IPS-11a (cell line): ENCODE data around the gene ARHGEF18.
"Not testable (repeated sequence)": the region's sequence is repeated elsewhere in the genome, so short reads cannot be mapped to it uniquely, and the experiment has no call there.

Experiments used
- H3K4me3 ChIP-seq: one replicate; pipeline ENCODE4 v1.5.1; 2013; ENCODE audit warnings: low read depth, low read length, control low read depth

The ARHGEF18 gene

DNA sequence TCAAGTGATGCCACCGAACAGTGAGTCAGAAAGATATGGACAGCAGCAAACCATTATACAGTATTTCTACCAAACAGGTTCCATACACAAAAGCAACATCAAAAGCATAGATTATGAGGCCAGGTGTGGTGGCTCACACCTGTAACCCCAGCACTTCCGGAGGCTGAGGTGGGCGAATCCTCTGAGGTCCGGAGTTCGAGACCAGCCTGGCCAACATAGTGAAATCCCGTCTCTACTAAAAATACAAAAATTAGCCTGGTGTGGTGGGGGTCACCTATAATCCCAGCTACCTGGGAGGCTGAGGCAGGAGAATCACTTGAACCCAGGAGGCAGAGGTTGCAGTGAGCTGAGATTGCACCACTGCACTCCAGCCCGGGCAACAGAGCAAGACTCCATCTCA lies 1.7 kb upstream of the ARHGEF18 start:
- H3K4me3 ChIP-seq, result not testable (repeated sequence)

DNA sequence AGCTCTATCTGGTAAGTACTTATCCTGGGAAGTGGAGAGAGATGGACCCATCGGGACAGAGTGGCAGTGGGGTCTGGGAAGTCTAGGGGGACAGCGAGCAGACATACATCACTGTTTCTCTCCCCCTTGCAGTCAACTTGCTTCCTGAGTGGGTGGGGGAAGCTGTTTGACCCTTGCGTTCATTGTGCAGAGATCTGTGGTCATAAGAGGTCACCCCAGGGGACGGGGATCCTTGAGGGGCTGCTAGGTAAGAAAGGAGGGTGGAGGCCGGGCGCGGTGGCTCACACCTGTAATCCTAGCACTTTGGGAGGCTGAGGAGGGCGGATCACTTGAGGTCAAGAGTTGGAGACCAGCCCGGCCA lies 474 bp downstream of the ARHGEF18 start:
- H3K4me3 ChIP-seq, result no peak overlapping the region

DNA sequence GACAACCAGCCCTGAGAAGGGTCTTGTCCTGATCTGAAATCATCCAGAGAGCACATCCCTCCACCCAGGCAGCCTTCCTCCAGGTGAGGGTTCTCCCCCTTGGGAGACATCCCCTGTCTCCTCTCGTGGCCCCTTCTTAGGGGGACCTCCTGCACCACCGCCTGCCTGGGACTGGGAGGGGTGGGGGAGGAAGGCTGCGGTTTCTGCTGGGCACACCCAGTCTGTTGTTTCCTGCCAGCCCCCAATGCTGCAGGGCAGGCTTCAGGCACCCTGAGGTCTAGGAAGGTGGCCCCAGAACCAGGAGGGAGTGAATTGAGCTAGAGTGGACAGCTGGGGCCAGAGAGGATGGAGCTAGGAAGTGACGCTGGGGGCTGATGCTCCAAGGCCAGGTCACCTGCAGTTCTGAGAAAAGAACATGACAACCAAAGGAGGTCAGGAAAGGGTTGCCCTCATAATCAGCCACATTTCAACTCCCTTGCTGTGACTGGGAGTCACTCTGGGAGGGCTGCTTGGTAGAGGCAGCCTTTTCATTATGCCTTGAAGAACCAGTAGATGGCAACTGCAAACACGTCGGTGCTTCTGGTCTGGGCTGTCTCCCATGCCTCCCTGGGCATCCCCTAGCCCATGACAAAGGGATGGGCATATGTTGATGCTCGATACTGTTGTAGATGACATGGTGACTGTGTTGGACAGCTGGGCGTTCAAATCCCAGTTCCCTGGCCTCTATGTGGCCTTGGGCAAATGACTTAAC lies 1.4 kb downstream of the ARHGEF18 start:
- H3K4me3 ChIP-seq, result no peak overlapping the region

DNA sequence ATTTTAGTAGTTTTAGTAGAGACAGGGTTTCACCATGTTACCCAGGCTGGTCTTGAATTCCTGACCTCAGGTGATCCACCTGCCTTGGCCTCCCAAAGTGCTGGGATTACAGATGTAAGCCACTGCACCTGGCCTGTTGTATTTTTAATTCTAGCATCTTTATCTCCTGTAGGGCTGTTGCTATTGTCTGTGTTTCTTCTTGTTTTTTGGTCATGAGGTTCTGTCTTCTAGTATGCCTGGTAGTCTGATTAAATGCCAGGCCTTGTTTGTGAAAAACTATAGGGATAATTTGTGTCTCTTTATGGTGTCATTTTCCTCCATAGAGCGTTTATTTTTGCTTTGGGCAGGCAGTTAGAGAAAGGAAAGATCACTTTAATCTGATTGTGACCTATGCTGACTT lies 3.1 kb downstream of the ARHGEF18 start:
- H3K4me3 ChIP-seq, result no peak overlapping the region

DNA sequence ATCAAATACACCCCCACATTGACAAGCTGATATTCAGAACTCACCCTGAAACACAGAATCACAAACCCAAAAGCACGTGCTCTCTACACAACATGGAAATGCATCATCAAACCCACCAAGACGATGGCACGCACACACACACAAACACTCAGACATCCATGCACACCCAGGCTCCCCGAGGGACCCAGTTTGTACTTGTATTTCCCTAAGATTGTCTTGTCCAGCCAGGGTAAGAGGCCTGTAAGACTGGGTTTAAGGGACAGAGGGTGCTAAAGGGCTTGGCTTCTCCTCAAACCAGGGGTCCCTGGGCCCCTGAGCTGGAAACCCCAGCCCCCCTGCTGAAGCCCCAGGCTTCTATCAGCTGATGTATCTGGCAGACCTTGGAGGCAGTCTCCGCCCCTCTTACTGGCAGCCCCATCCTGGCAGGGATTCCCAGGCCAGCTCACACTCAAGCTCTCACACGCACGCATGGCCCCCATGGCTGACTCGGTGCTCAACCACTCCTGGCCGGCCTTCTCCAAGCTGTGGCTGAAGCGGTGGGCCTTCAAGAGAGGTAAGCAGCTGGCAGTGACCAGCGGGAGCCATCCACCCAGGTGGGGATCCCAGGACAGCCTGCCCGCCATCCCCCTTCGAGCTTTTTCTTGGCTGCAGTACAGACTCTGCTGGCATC lies 6.5 kb downstream of the ARHGEF18 start:
- H3K4me3 ChIP-seq, result no peak overlapping the region

DNA sequence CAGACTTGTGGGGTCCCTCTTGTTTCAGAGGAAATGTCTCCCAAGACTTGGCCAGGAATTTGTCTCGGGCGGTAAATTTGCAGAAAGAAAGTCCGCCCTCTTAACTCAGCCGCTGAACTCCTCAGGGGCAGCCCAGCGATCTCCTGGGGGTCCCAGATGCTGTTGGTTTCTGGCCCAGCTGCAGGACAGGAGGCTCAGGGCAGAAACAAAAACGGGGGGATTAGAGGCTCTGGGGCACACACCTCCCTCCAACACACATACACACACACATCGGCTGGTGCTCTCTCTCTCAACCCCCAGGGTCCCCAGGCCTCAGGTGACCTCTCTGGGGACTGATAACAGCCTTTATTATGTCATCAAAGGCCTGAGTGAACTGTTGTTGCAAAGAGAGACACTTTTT lies 7.1 kb downstream of the ARHGEF18 start:
- no peak overlapping the region for H3K4me3 ChIP-seq

DNA sequence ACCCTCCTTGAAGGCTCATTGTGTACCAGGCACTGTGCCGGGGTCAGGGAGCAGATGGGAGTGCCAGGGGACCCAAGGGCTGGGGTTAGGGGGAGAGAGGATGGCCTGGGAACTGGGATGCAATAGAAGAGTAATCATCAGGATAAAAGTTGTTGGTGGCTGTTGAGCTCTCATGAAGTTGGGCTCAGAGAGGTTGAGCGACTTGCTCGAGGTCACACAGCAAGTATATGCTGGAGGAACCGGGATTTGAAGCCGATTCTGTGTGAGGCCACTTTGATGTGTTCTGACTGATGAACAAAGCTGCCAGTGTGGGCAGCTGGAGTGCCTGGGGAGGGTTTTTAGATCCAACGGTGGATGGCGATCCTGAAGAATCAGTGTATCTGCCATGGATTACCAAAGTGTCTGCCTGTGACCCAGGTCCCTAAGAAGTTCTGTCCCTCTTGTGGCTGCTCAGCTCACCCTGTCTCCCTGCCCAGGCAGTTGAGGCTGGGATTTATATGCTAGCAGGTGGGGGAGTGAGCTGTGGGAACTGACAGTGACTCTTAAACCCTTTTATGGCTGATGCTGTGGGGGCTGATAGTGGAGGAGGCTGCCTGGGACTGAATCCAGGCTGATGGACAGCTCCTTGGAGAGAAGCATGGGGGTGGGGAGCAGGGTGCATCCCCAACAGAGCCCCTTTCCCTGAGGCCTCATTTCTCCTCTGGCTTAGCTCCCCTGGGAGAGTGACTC lies 8.3 kb downstream of the ARHGEF18 start:
- H3K4me3 ChIP-seq, result no peak overlapping the region

DNA sequence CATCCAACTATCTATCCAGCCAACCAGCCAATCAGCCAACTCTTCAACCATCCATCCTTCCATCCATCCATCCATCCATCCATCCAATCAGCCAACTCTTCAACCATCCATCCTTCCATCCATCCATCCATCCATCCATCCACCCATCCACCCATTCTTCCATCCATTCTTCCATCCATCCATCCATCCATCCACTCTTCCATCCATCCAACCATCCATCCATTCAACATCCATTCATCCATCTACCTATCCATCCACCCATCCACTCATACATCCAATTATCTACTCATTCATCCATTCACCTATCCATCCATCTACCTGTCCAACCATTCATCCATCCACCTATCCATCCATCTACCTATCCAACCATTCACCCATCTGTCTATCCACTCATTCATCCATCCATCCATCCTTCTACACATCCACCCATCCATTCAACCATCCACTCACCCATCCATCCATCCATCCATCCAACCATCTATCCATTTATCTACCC lies 9.4 kb downstream of the ARHGEF18 start:
- H3K4me3 ChIP-seq, result no peak overlapping the region

DNA sequence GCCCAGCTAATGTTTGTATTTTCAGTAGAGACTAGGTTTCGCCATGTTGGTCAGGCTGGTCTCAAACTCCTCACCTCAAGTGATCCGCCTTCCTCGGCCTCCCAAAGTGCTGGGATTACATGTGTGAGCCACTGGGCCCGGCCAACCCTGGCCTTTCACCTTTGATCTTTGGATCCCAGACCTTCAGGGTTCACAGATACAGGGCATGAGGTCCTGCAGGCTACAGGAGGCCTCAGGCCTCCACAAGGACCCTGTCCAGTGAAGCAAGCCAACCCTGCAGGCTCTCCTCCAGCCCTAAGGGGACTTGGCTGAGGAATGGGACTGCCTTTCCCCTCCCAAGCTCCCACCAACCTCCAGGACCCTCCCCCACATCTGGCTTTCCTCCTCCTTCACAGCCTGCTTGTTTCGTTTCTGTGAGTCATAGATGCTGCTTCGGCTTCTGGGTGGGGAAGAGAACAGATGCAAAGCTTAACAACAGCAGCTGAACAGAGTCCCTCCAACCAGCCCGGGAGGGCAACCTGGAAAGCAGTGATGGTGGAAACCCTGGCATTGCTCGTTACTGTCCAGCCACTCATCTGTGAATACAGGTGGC lies 11.8 kb downstream of the ARHGEF18 start:
- H3K4me3 ChIP-seq, result no peak overlapping the region

DNA sequence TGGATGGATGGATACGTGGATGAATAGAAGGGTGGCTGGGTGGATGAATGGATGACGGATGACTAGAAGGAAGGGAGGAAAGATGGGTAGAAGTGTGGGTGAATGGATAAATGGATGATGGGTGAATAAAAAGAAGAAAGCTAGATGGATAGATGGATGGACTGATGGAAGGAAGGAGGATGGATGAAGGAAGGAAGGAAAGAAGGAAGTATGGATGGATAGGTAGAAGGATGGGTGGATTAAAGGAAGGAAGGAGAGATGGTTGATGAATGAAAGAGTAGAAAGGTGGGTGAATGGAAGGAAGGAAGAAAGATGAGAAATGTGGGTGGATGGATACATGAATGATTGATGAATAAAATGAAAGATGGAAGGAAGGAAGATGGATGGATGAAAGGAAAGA lies 14.5 kb downstream of the ARHGEF18 start:
- no peak overlapping the region for H3K4me3 ChIP-seq

DNA sequence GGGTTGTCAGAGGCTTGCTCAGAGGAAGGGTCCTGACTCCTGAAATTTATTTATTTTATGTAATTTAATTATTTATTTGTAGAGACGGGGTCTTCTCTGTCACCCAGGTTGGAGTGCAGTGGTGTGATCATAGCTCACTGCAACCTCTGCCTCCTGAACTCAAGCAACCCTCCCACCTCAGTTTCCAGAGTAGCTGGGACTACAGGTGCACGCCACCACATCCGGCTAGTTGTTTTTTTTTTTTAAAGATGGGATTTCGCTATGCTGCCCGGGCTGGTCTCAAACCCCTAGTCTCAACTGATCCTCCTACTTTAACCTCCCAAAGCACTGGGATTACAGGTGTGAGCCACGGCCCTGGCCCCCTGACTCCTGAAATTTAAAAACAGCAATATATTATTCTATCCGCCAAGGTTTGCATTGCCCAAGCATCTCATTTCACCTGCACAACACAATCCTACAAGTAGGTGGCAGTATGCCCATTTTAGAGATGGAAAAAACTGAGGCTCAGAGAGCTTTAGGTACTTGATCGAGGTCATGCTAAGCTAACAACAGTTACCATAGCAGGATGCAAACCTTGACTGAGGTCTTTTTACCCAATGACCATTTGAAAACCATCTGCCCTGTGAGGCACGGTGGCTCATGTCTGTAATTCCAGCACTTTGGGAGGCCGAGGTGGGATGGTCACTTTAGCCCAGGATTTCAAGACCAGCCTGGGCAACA lies 18.1 kb downstream of the ARHGEF18 start:
- H3K4me3 ChIP-seq, result no peak overlapping the region

DNA sequence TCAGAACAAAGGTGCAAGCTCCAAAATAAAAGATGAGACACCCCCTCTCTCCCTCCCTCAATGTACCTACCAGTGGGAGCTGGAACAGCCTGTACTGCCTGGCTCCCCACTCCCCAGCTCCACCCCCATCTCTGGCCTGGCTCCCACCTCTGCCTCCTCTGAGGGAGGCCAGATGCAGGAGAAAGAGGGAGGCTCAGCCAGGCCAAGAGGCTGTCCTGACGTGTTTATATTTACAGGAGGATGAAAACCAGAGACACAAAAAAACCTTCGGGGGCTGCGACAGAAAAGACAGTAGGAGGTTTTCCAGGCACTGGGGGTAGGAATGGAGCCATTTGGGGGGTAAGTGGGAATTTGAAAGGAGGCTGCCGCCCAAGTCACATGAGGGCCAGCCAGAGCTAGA lies 19.7 kb downstream of the ARHGEF18 start:
- H3K4me3 ChIP-seq, result no peak overlapping the region

DNA sequence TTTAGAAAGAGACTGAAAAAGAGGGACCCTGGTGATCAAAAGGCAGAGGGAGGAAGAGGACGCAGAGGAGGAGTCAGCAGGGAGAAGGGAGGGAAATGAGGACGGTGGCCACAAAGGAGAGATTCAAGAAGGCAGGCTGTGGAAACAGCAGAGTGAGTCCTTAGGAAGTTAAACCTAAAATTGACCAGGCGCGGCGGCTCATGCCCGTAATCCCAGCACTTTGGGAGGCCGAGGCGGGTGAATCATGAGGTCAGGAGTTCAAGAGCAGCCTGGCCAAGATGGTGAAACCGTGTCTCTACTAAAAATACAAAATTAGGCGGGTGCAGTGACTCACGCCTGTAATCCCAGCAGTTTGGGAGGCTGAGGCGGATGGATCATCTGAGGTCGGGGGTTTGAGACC lies 20.1 kb downstream of the ARHGEF18 start:
- H3K4me3 ChIP-seq, result not testable (repeated sequence)

DNA sequence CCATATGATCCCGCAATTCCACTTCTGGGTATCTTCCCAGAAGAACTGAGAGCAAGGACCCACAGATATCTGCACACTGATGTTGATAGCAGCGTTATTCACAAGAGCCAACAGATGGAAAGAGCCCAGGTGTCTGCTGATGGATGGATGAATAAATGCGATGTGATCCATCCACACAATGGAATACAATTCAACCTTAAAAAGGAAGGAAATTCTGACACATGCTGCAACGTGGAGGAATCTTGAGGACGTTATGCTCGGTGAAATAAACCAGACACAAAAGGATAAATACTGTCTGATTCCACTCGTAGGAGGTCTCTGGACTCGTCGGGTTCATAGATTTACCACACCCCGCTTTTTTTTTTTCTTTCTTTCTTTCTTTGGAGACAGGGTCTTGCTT lies 21.8 kb downstream of the ARHGEF18 start:
- H3K4me3 ChIP-seq, result no peak overlapping the region

DNA sequence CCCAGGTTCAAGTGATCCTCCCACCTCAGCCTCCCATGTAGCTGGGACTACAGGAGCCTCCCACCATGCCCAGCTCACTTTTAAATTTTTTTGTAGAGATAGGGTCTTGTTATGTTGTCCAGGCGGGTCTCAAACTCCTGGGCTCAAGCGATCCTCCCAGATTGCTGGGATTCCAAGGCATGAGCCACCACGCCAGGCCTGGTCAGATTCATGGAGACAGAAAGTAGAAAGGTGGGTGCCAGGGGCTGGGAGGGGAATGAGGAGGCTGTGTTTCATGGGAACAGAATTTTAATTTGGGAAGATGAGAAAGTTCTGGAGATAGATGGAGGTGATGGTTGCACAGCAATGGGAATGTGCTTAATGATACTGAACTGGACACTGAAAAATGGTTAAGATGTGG lies 22.3 kb downstream of the ARHGEF18 start:
- H3K4me3 ChIP-seq, result no peak overlapping the region

DNA sequence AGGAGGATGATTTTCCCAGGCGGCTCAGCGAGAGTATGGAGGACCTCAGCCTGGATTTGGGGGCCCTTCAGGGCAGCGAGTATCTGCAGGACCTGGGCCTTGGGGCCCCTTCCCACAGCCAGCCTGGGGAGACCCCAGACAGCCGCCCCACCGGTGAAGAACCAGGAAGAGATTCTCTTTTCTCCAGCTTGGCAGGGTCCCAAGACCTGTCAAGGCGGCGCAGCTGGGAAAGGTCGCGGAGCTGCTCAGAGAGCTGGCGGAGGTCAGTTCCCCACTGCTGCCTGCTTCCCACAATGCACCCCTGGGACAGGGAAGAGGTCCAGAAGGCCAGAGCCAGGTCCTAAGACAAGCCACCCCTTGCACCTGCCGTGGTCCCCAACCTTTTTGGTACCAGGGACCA lies 24.1 kb downstream of the ARHGEF18 start:
- no peak overlapping the region for H3K4me3 ChIP-seq

DNA sequence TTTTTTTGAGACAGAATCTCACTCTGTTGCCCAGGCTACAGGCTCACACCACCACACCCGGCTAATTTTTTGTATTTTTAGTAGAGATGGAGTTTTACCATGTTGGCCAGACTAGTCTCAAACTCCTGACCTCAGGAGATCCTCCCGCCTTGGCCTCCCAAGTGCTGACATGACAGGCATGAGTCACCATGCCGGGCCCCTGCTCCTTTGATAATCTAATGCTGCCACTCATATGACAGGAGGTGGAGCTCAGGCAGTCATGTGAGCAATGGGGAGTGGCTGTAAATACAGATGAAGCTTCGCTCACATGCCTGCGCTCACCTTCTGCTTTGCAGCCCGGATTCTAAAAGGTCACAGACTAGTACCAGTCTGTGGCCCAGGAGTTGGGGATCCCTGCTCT lies 25.1 kb downstream of the ARHGEF18 start:
- H3K4me3 ChIP-seq, result no peak overlapping the region

DNA sequence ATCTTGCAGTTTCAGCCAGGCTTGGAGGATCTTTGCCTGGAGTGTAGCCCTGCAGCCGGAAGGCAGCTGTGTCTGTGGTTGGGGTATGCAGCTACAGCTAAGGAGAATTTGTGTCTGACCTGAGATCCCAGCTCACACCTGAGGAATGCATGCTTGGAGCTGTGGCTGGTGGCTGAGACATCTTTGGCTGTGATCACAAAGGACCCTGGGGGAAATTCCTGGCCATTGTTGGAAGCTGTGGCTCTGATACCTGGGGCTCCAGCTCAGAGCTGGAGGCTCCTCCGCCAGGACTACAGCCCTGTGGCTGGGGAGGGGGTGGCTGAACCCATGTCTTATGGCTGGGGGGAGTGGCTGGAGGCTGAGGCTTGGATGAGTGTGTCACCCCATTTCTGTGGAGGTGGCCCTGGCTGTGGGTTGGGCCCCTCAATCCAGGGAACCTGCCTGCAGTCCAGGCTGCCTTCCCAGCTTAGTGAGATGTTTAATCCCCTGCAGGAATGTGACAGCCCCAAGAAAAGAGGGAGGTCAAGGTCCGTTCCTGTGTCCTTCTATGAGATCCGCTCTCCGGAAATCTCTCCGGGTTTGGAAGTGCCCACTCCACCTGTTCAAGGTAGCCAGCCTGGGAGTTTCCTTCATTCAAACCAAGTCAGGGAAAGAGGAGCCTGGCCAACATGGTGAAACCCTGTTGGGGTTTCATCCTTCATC lies 27.6 kb downstream of the ARHGEF18 start:
- no peak overlapping the region for H3K4me3 ChIP-seq

DNA sequence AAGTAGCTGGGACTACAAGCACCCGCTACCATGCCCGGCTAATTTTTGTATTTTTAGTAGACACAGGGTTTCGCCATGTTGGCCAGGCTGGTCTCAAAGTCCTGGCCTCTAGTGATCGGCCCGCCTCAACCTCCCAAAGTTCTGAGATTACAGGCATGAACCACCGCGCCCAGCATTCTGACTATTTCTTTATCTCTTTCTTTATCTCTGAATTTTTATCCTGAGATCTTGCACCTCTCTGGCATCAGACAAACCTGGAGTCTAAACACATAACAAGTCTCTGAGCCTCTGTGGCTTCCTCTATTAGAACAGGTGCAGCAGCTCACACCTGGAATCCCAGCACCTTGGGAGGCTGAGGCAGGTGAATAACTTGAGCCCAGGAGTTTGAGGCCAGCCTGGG lies 28.5 kb downstream of the ARHGEF18 start:
- no peak overlapping the region for H3K4me3 ChIP-seq

DNA sequence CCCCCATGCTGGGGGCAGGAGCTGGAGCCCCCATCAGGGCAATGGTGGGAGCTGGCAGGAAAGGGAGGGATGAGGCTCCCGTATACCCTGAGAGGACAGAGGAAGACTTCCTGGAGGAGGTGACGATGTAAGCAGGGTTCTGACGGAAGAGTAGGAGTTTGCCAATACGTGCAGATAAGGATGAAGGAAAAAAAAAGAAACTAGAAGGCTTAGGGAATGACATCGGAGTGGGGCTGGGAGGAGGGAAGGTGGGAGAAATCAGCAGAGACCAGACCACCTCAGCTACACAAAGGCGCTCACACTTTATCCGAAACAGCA lies 32.3 kb downstream of the ARHGEF18 start:
- no peak overlapping the region for H3K4me3 ChIP-seq

DNA sequence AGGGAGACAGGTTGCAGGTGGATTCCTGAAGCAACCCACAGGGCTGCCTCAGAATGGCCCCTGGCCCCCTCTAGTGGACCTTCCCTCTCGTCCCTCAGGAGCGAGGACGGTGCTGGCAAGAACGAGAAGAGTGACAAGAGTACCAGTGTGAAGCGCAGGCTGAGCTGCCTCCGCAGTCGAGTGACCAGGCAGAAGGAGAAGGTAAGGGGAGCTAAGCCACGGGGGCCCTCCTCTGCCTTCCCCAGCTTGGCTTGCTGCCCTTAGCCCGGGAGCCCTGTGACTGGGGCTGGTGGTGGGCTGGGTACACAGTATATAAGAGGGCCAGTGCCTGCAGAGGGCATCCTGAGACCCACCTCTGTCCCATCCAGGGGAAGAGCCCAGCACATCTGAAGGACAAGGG lies 34.0 kb downstream of the ARHGEF18 start:
- H3K4me3 ChIP-seq, result no peak overlapping the region
